GM18511 (cell line): ENCODE results near the gene LDB2.

Experiments
- ATAC-seq: cut with Tn5 transposase; IDR thresholded peaks from one replicate; pipeline ENCODE4 v1.9.1; 2021; ENCODE audit warnings: mild to moderate bottlenecking, moderate library complexity; ENCODE audit not compliant: unreplicated experiment

LDB2 gene

DNA sequence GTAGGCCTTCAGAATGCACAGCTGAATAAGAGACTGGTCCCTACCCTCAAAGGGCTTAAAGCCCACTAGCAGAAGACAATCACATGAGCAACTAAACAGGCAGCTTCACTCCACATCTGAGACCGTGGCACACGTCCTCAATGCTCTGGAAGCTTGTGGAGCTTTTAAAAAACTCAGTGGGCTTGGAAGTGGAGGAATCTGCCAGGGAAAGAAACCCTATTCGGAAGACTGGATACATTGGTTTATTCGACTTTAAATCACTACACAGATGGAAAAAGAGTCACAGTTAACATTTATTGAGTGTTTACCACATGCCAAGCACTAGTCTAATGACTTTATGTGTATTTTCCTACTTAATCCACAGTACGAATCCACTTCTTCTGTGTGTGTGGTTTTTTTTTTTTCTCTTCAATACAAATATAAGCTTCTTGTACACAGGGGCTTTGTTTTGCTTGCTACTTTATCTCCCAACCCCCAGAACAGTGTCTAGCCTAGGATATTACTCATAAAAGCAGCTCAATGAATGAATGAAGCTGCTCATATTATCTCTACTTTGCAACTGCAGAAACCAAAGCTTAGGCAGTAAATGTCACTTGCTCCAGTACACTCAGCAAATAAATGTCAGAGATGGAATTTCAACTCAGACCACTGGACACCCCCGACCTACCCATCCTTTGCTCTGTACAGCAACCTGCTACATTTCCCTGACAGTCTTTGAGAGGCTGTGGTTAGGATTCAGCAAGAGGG is 137.7 kb downstream of the LDB2 start:
- ATAC-seq, result no peak

DNA sequence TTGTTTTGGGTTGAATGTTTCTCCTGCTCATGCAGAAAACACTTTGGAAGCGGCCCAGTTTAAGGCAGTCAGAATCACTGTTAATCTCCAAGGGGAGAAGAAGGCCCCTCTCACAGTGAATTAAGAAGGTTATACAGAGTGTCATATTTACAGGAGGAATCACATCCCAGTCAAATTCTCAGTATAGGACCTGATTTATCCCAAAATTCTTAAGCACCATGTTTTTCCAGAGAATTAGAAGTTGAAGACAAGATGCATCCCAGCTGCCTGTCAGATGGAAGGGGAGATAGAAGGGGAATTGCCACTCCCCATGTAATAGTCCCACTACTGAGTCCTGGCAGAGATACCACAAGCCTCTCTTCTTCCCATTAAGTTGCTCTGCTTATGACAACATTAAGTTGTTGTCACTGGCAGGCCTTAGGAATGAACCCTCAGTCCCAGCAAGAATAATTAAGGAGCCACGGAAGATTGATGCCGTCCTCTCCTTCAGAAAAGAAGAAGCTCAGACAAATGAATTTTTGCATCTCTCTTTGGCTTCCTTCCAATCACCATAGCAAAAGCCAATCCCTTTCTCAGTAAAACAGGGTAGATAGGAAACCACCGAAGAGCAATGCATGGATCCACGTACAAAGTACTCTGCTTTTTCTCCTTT is 138.4 kb downstream of the LDB2 start:
- no peak for ATAC-seq

GRCh38 chr4:16758816-16759215 is 139.6 kb downstream of the LDB2 start:
- no peak for ATAC-seq

- ATAC-seq, result no peak
These were observed 140.2 kb downstream of the LDB2 start for GRCh38 chr4:16758255-16758654.

GRCh38 chr4:16757080-16757521 is 141.3 kb downstream of the LDB2 start:
- no peak for ATAC-seq

GRCh38 chr4:16754104-16754503 is 144.3 kb downstream of the LDB2 start:
- ATAC-seq, result no peak

GRCh38 chr4:16752150-16752549 is 146.3 kb downstream of the LDB2 start:
- ATAC-seq, result no peak

GRCh38 chr4:16750882-16751642 is 147.4 kb downstream of the LDB2 start:
- no peak for ATAC-seq

- no peak for ATAC-seq
These were observed 148.2 kb downstream of the LDB2 start for GRCh38 chr4:16750216-16750615.

DNA sequence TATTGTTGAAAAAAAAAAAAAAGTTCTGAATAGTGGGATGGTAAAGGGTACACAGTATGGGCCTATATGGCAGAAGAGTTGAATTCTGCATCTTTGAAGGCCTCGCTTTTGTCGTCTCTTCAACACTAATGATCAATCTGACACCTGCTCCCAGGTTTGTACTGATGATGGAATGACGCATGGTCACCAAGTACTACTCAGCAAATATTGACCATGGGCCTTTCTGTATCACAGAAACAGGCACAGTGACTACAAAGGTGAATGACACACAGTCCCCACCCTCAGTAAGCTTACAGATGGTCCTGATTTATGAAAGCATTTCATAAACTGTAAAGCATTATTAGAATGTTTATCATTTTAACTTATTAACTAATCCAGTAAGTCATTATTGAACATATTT is 152.6 kb downstream of the LDB2 start:
- ATAC-seq, result no peak

GRCh38 chr4:16745009-16745635 is 153.3 kb downstream of the LDB2 start:
- ATAC-seq, result no peak

DNA sequence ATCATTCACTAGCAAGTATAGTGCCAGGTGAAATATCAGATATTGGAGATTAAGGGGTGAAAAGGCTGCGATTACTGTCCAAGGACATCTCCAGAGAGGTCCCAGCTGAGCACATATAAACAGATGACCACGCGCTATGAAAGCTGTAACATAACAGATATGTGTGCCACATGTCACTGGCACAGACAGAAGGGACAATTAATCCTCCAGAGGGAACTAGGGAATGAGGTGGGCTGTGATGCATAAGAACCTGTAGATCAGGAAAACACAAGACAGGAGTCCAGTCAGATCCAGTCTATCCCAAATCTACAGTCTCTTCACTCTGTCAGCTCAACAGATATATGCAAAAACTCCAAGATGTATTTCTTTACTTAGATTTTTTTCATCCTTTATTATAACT is 157.2 kb downstream of the LDB2 start:
- ATAC-seq, result no peak

DNA sequence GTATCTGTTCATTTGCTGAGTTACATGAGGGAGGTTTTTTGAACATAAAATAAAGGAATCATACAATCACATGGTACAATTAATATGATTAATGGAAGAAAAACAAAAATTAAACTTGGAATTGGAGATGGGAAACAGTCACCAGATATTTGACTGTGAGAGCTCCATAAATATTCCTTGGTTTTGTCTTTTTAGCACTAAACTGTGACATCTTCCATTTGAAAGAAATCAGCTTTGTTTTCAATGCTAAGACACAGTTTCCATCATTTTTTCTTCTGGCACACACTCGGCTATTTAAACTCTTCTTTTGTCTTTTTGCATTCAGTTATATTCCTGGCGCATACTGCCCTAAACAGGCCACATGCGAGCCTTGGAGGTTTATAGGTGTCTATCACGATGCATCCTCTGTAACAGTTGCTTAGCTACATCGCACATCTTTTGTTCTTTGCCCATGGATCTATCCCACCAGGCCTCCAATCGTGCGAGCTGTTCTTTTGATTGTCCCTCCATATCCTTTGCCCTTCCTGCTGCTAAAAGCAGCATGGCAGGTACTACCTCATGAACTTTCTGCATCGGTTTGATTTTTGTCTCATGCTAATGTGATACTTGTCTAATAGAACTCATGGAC is 158.3 kb downstream of the LDB2 start:
- no peak for ATAC-seq

GRCh38 chr4:16738558-16738957 is 159.9 kb downstream of the LDB2 start:
- no peak for ATAC-seq

- no peak for ATAC-seq
These were observed 164.9 kb downstream of the LDB2 start for GRCh38 chr4:16733509-16733908.

DNA sequence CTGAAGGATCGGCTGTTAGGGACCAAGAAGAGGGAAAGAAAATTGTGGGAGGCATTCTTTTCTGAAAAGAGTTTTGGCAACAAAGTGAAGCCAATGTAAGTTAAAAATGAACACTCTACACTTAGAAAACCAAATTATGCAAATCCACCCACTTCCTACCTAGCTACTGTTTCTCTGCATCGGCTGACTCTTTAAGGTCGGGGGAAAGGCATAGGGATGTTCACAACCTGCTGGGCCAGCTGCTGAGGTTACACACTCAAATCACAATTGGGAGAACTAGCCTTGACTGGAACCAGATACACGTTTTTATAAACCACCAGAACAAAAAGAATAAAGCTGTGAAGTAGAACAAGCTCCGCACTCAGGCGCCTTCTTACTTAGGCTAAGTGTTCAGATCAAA is 165.7 kb downstream of the LDB2 start:
- ATAC-seq, result no peak

- no peak for ATAC-seq
These were observed 166.6 kb downstream of the LDB2 start for GRCh38 chr4:16731776-16732380.

DNA sequence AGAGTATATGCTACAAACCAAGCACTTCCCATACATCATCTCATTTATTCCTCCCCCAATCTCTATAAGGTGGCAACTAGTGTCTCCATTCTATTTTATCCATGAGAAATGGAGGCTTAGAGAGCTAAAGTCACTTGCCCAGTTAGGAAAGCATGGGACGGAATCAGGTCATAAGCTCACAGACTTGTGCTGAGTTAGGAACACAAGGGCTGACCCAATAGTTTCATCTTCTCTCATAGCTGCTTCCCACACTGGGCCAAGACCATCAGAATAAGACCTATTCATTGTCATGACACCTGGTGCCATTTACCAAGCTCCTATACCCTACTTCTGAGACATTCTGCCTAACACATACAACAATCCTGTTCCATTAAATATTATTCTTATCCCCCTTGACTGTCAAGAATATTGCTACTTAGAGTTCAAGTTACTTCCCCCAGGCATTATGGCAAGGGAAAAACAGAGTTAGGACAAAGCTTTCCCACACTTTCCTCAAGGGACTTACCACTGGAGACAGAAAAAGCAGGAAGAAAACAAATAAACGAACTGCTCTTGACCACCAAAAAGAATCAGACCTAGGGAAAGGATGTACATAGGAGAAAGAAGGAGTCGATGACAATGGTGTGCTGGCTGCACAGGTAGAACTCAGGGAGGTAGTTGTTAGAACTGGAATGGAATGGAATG is 167.8 kb downstream of the LDB2 start:
- no peak for ATAC-seq

DNA sequence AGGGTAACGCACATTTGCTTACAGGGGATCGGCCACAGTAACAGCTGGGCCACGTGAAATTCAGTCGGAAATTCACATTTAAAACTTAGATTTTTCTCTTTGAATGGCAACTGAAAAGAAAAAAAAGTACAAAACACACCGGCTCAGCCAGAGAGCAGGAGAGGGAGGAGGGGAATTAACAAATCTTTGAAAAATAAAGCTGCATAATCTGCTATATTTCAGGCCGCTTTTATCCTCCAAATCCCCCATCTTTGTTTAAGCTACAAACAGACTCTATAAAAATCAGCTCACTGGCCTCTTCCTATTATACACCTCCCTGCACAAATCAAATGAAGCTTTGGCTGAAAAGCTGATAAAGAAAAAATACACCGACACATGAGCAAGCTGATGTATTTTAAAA is 169.1 kb downstream of the LDB2 start:
- ATAC-seq, result no peak

- no peak for ATAC-seq
These were observed 169.6 kb downstream of the LDB2 start for GRCh38 chr4:16728849-16729248.
